CD14-positive monocyte (primary cell): ENCODE measurements around the gene CSN2. TPM values are rescaled to one million over a fixed set of nuclear protein-coding genes. Genes with fewer than 3 reads are reported as not detected.

Source experiments
- DNase-seq, 3 donors: peaks; one replicate each; pipeline ENCODE4 v3.0.0-alpha.2; 2011 to 2022
- H2AFZ ChIP-seq: 2 replicates; pipeline ENCODE4 v1.6.0; 2012; ENCODE audit warnings: mild to moderate bottlenecking, low read depth, low read length, inconsistent platforms; ENCODE audit not compliant: insufficient read depth, poor library complexity, severe bottlenecking
- H3K27ac ChIP-seq, 2 donors: 1 replicate in 1 of 2; 2 replicates in 1 of 2; pipeline ENCODE4 v1.5.1; 2012 to 2013; ENCODE audit warnings: low read length in 2 of 2, control low read depth in 1 of 2, inconsistent platforms in 1 of 2, low read depth in 1 of 2, mild to moderate bottlenecking in 1 of 2
- H3K27me3 ChIP-seq, 2 donors: one replicate each; pipeline versions ENCODE4 v1.6.0 to v1.6.1; 2011 to 2013; ENCODE audit warnings: low read length in 2 of 2; ENCODE audit not compliant: control insufficient read depth in 2 of 2, insufficient read depth in 2 of 2
- H3K36me3 ChIP-seq, 2 donors: replicated peaks in 1 of 2; 1 replicate in 1 of 2; 2 replicates in 1 of 2; pipeline versions ENCODE4 v1.5.1 to v1.6.1; 2012 to 2013; ENCODE audit warnings: low read length in 2 of 2, control low read depth in 1 of 2, inconsistent platforms in 1 of 2, mild to moderate bottlenecking in 1 of 2; ENCODE audit not compliant: insufficient read depth in 2 of 2, control insufficient read depth in 1 of 2
- H3K4me1 ChIP-seq, 2 donors: 1 replicate in 1 of 2; 2 replicates in 1 of 2; pipeline versions ENCODE4 v1.5.1 to v1.6.1; 2012 to 2013; ENCODE audit warnings: low read length in 2 of 2, control low read depth in 1 of 2, inconsistent platforms in 1 of 2, mild to moderate bottlenecking in 1 of 2, moderate library complexity in 1 of 2; ENCODE audit not compliant: insufficient read depth in 2 of 2, control insufficient read depth in 1 of 2
- H3K4me2 ChIP-seq: replicated peaks from 2 replicates; pipeline ENCODE3; 2012; ENCODE audit warnings: low read length, moderate library complexity, mild to moderate bottlenecking; ENCODE audit not compliant: poor library complexity, severe bottlenecking; ENCODE audit errors: extremely low read depth
- H3K4me3 ChIP-seq, 3 experiments: fragments of 200-600 bp in 1 of 3; sonication (generic) in 1 of 3; replicated peaks in 1 of 3; 1 replicate in 2 of 3; 2 replicates in 1 of 3; pipeline ENCODE4 v1.5.1; 2011 to 2013; ENCODE audit warnings: low read length in 3 of 3, mild to moderate bottlenecking in 3 of 3, control low read depth in 2 of 3, low read depth in 2 of 3, inconsistent platforms in 1 of 3, moderate library complexity in 1 of 3
- H3K79me2 ChIP-seq: 2 replicates; pipeline ENCODE4 v1.6.0; 2012; ENCODE audit warnings: mild to moderate bottlenecking, control low read depth, inconsistent platforms, low read length, moderate library complexity; ENCODE audit not compliant: insufficient read depth
- H3K9ac ChIP-seq: 2 replicates; pipeline ENCODE4 v1.6.0; 2017; ENCODE audit warnings: low read length, mild to moderate bottlenecking; ENCODE audit not compliant: insufficient read depth, poor library complexity, severe bottlenecking
- H3K9me3 ChIP-seq, 2 donors: replicated peaks in 1 of 2; 1 replicate in 1 of 2; 2 replicates in 1 of 2; pipeline versions ENCODE4 v1.5.1 to v1.6.1; 2012 to 2013; ENCODE audit warnings: low read length in 2 of 2, control low read depth in 1 of 2; ENCODE audit not compliant: control insufficient read depth in 1 of 2, insufficient read depth in 1 of 2
- H4K20me1 ChIP-seq: 2 replicates; pipeline ENCODE4 v1.6.0; 2012; ENCODE audit warnings: mild to moderate bottlenecking, low read length, control low read depth, moderate library complexity; ENCODE audit not compliant: insufficient read depth
- H3K27ac Mint-ChIP-seq, 7 donors: one replicate each; pipeline ENCODE4 v1.8.0; 2020; ENCODE audit warnings: mild to moderate bottlenecking in 7 of 7, mixed read lengths in 7 of 7, moderate library complexity in 6 of 7, inconsistent platforms in 2 of 7
- H3K27me3 Mint-ChIP-seq, 3 donors: one replicate each; pipeline ENCODE4 v1.8.0; 2021 to 2022; ENCODE audit warnings: low read depth in 3 of 3, mild to moderate bottlenecking in 3 of 3, mixed read lengths in 3 of 3, moderate library complexity in 3 of 3, inconsistent platforms in 1 of 3
- H3K36me3 Mint-ChIP-seq, 2 donors: one replicate each; pipeline ENCODE4 v1.8.0; 2020; ENCODE audit warnings: mixed read lengths in 2 of 2, inconsistent platforms in 1 of 2, mild to moderate bottlenecking in 1 of 2
- H3K4me1 Mint-ChIP-seq: one replicate; pipeline ENCODE4 v1.8.0; 2020; ENCODE audit warnings: mild to moderate bottlenecking, mixed read lengths
- H3K4me3 Mint-ChIP-seq, 2 donors: one replicate each; pipeline ENCODE4 v1.8.0; 2020; ENCODE audit warnings: mild to moderate bottlenecking in 2 of 2, mixed read lengths in 2 of 2, moderate library complexity in 1 of 2
- H3K9me3 Mint-ChIP-seq, 7 donors: one replicate each; pipeline ENCODE4 v1.8.0; 2020 to 2022; ENCODE audit warnings: mixed read lengths in 7 of 7, mild to moderate bottlenecking in 6 of 7, moderate library complexity in 6 of 7, inconsistent platforms in 2 of 7
- WGBS: methylation state at CpG from one replicate; pipeline ENCODE4 v1.1.5; 2013; ENCODE audit warnings: missing lambda C conversion rate; ENCODE audit not compliant: insufficient coverage; 5-methylcytosine and 5-hydroxymethylcytosine counted together
- intact Hi-C, 2 donors: fragments of 100-400 bp; cut with micrococcal nuclease; formaldehyde crosslinking; loops; one replicate each; pipeline versions ENCODE4 v1.15.0 to v1.15.1; 2023
- polyA plus RNA-seq, 3 donors: library from polyadenylated mRNA; depleted of rRNA in 1 of 3; unstranded in 2 of 3; stranded (reverse) in 1 of 3; fragments of 300-500 nt in 2 of 3; fragments of >200 nt in 1 of 3; fragmentation: Illumina TruSeq in 2 of 3; gene quantifications; 1 replicate in 2 of 3; 2 replicates in 1 of 3; pipeline ENCODE4 v1.2.3, GENCODE V29; 2012 to 2021
- TF ChIP-seq, protein P1 (sequence below): fragments of 200-600 bp; IDR thresholded peaks from one replicate; pipeline ENCODE4 v1.8.0; 2022; ENCODE audit warnings: antibody characterized with exemption, mild to moderate bottlenecking

CSN2 gene
- polyA plus RNA-seq, 3 donors, result not detected

DNA sequence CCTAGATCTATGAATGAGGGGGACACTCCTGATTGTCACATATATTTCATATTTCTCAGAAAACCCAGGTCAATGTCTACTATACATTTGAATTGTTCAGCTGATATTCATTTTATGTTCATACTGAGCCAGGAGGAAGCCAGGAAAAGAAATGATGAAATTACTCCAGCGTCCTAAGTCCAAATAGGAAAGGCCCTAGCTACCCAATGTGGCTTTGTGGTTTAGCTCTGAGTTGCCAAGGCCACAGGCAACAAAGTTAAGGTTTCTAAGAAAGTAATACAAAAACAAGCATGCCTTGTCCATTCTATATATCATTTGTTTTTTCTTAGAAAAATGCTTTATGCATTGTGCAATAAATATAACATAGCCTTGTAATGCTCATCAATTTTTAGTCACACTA is 4.5 kb upstream of the CSN2 start:
- Mint-ChIP-seq H3K4me3 (no peak overlapping the region), H3K4me1 (no peaks in the 10 kb centered on the region), H3K27ac (no peak overlapping the region), H3K36me3 (no peaks in the 10 kb centered on the region), H3K27me3 (peaks cover 0 to 1% (median 0%) of the 10 kb centered on the region in 3 donors), H3K9me3 (peaks cover 0 to 2% (median 0%) of the 10 kb centered on the region in 7 donors)
- Histone ChIP-seq H3K4me2 (no peak overlapping the region), H3K27me3 (no peaks in the 10 kb centered on the region), H4K20me1 (no peaks in the 10 kb centered on the region), H3K4me3 (no peak overlapping the region), H2AFZ (no peak overlapping the region), H3K9me3 (no peaks in the 10 kb centered on the region), H3K36me3 (no peaks in the 10 kb centered on the region), H3K27ac (no peak overlapping the region), H3K4me1 (no peaks in the 10 kb centered on the region), H3K9ac (no peak overlapping the region), H3K79me2 (no peaks in the 10 kb centered on the region)
- WGBS, result 0% methylated on average over 1 of the region's 1 CpG
- intact Hi-C loops, result no loop called here
- DNase-seq, result no peak
- TF ChIP-seq, protein P1, sequence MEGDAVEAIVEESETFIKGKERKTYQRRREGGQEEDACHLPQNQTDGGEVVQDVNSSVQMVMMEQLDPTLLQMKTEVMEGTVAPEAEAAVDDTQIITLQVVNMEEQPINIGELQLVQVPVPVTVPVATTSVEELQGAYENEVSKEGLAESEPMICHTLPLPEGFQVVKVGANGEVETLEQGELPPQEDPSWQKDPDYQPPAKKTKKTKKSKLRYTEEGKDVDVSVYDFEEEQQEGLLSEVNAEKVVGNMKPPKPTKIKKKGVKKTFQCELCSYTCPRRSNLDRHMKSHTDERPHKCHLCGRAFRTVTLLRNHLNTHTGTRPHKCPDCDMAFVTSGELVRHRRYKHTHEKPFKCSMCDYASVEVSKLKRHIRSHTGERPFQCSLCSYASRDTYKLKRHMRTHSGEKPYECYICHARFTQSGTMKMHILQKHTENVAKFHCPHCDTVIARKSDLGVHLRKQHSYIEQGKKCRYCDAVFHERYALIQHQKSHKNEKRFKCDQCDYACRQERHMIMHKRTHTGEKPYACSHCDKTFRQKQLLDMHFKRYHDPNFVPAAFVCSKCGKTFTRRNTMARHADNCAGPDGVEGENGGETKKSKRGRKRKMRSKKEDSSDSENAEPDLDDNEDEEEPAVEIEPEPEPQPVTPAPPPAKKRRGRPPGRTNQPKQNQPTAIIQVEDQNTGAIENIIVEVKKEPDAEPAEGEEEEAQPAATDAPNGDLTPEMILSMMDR, result no peak

DNA sequence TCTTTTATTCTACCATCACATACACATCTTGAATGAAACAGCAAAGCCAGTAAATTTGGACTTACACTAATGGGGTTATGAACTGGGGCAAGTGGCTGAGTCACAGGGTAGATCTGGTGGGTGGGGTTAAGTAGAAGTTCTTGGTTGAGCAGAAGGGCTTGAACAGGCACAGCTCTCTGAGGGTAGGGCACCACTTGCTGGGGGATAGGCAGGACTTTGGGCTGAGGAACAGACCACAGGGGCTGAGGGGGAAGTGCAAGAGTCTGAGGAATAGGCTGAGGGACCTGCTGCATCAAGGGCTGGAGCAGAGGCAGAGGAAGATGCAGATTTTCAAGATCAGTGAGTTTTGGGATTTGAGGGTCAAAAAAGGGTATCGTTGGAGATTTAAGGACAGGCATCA is 8.3 kb downstream of the CSN2 start:
- no peak for DNase-seq

More for the DNA sequence above, 8.3 kb downstream of the CSN2 start:
- no peak overlapping the region for H3K9ac ChIP-seq
- H3K4me2 ChIP-seq, result no peak overlapping the region
- Mint-ChIP-seq H3K9me3 (no peaks in the 10 kb centered on the region), H3K4me3 (no peak overlapping the region), H3K27ac (no peak overlapping the region), H3K27me3 (peaks cover 0 to 3% (median 1%) of the 10 kb centered on the region in 3 donors), H3K4me1 (no peaks in the 10 kb centered on the region), H3K36me3 (no peaks in the 10 kb centered on the region)
- H3K9me3 ChIP-seq, result no peaks in the 10 kb centered on the region
- no peak overlapping the region for H3K4me3 ChIP-seq
- no peaks in the 10 kb centered on the region for H3K36me3 ChIP-seq
- no peaks in the 10 kb centered on the region for H3K27me3 ChIP-seq
- H4K20me1 ChIP-seq, result no peaks in the 10 kb centered on the region
- no peaks in the 10 kb centered on the region for H3K4me1 ChIP-seq
- WGBS, result 100% methylated on average over 1 of the region's 1 CpG
- H3K79me2 ChIP-seq, result no peaks in the 10 kb centered on the region
- intact Hi-C loops, result no loop called here
- H2AFZ ChIP-seq, result no peak overlapping the region
- no peak overlapping the region for H3K27ac ChIP-seq
- TF ChIP-seq, protein P1, result no peak
